HL-60/S4 (cell line): ENCODE results near the gene MYH11.
"Not testable (repeated sequence)": the region's sequence is repeated elsewhere in the genome, so short reads cannot be mapped to it uniquely, and the experiment has no call there.

Experiments
- in situ Hi-C: fragments of 300-500 bp; cut with MboI; formaldehyde crosslinking; loops from 2 replicates; pipeline ENCODE4 v1.14.3; 2022; ENCODE audit warnings: low sequenced_read_pairs

MYH11 gene

DNA sequence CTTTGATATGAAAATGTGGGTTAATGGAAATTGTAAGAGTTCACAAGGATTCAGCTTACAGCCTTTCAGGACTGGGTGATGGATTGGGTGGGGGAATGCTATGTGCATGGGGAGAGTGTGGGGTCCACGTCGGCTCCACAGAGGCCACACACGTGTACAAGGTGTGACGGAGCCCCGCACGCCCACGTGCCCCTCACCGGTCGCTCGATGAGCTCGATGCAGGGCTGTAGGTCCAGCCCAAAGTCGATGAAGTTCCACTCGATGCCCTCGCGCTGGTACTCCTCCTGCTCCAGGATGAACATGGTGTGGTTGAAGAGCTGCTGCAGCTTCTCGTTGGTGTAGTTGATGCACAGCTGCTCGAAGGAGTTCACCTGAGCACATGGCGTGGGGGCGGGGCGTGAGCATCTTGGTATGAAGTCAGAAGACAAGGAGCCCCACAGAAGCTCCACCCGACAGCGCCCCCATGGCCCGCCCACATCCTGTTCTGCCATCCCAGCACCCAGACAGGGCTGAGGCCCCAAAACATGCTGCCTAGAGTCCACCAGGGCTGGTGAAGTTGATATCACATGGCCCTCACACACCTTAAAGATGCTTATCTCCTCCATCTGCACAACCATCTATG is 99.1 kb downstream of the MYH11 start:
- in situ Hi-C loops = loop anchor here (25.0 kb wide), 1 partner anchor 380 kb away; no protein-coding TSS in a partner anchor

DNA sequence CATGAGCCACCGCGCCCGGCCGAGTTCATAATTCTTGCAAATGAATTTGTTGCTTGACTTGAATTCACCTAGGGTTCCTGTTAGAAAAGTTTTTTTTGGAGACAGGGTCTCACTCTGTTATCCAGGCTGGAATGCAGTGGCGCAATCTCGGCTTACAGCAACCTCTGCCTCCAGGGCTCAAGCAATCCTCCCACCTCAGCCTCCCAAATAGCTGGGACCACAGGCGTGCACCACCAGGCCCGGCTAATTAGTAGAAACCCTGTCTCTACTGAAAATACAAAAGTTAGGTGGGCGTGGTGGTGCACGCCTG is 99.8 kb downstream of the MYH11 start:
- in situ Hi-C loops = loop anchor here (25.0 kb wide), 1 partner anchor 380 kb away; no protein-coding TSS in a partner anchor

DNA sequence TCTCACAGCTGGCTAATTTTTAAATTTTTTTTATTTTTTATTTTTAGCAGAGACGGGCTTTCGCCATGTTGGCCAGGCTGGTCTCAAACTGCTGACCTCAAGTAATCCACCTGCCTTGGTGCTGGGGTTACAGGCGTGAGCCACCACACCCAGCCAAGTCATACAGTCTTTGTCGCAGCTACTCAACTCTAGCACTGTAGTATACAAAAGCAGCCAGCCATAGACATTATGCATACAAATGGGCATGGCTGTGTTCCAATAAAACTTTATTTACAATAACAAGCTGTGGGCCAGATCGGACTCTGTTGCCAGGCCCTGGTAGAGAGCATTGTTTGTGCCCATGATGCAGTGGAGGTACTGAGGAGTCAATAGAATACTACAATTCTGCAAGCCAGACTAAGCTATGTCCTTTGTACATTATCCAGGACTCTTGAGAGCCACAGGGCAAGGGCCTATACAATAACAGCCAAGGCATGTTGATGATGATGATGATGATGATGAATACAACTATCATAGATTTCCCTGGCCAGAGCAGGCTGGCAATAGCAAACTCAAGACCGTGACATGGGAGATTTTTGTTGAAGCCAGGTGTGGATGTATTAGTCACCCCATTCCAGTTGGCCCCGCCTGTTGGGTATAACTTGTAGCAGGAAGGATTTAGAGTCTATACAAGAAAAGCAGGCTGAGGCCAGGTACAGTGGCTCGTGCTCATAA is 101.8 kb downstream of the MYH11 start:
- in situ Hi-C loops = loop anchor here (25.0 kb wide), 1 partner anchor 382 kb away; no protein-coding TSS in a partner anchor

DNA sequence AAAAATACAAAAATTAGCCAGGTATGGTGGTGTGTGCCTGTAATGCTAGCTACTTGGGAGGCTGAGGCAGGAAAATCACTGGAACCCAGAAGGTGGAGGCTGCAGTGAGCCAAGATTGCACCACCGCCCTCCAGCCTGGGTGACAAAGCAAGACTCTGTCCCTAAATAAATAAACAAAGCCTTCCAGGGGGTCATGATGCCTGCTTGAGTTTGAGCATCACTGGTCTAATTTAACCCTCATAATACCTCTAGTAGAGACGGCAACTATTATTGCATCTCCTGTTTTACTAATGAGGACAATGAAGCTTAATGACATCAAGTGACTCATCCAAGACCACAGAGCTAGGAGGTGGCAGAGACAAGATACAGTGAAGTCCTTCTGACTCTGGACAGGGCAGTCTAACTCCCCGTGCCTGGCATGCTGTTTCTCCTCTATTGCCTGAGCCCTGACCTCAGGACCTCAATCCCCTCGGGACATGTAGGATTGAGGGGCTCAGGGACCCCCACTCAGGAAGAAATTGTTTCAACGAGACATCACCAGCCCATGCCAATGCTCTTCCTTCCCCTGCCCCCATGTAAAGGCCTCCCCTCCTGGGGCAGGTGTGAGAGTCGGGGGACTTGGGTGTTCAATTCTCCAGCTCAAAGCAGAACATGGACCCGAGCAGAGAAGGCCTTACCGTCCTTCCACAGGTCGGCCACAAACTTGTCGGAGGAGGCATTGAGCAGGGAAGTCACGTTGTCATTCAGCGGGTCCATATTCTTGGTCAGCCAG is 103.9 kb downstream of the MYH11 start:
- in situ Hi-C loops = loop anchor here (25.0 kb wide), 1 partner anchor 384 kb away; no protein-coding TSS in a partner anchor

DNA sequence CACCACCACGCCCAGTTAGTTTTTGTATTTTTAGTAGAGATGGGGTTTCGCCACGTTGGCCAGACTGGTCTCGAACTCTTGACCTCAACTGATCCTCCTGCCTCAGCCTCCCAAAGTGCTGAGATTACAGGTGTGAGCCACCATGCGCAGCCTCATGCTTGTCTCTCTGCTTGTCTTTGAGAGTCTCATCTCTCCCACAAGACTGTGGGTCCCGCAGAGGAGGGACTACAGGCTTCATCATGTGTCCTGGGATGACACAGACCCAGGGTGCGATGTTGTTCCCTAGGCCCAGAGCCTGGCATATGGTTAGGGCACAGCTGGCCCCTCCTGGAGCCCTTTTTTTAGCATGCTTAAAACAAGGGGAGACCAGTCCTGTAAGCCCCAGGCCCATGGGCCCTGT is 104.9 kb downstream of the MYH11 start:
- in situ Hi-C loops = loop anchor here (25.0 kb wide), 1 partner anchor 385 kb away; no protein-coding TSS in a partner anchor

DNA sequence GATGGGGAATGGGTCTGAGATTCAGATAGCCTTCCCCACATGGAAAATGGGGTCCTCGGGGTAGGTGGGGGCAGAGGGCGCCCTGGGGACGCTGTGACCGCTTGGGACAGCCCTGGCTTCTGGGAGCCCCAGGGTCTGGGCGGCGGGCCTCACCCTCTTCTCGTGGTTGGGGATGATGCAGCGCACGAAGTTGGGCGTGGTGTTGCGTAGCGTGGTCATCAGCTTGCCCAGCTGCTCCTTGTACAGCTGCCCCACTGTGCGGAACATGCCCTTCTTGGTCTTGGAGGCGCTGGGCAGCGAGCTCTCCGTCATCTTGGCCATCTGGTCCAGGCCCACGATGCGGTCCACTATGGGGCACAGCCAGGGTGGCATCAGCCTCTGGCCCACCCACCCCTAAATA is 106.8 kb downstream of the MYH11 start:
- in situ Hi-C loops = loop anchor here (25.0 kb wide), 1 partner anchor 387 kb away; no protein-coding TSS in a partner anchor

DNA sequence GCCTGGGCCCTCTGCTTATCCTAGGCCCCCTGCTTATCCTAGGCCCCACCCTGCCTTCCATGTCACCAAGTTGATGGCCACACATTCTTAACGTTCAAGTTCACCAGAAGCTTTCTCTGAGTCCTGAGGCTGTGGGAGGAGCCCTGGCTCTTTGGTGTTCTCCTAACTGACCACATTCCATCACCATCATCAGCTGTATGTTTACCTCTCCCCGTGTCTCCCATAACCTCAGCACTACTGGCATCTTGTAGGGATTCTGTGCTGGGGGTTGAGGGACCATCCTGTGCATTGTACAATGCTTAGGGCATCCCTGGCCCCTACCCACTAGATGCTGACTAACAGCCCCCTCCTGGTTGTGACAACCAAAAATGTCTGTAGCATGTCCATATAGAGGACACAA is 107.5 kb downstream of the MYH11 start:
- in situ Hi-C loops = no loop called here

DNA sequence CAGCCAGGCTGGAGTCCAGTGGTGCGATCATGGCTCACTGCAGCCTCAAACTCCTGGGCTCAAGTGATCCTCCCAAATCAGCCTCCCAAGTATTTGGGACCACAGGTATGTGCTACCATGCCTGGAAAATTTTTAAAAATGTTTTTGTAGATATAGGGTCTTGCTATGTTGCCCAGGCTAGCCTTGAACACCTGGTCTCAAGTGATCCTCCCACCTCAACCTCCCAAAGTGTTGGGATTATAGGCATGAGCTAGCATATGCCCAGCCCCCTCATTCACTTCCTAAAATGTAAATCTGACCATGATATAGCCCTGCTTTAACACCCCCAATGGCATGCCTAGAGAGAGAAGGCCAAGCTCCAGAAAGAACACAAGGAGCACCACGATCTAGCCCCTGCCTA is 108.2 kb downstream of the MYH11 start:
- in situ Hi-C loops = no loop called here

DNA sequence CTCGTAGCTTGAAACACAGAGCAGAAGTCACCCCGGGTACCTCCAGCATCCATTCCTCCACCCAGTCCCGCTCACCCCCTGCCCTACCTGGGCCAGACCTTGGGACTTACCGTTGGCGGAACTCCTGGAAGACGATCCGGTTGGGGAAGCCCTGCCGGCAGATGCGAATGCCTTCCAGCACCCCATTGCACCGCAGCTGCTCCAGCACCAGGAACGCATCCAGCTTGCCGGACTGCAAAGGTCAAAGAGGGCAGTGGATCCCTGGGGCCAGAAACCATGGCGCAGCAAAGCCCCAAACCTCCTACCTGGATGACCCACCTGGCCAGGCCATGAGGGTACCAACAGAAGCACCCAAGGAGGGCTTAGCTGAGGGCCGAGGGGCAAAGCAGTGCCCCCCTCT is 108.9 kb downstream of the MYH11 start:
- in situ Hi-C loops = no loop called here

DNA sequence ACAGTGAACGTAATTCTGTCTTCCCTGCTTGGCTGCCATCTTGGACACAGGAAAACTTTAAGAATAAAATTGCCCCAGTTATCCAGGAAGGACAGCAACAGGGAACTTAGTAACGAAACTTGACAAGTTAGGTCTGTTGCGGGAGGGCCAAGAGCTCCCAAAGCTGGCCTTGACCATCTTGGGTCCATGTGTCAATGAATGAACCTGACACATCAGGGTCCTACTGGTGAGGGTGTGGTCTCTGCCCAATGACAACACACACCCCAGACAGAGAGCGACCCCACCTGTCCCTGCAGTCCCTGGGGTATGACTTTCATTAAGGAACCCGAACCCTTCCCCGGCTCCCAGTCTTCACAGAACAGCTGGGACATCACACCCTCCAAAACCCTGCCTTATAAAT is 110.5 kb downstream of the MYH11 start:
- in situ Hi-C loops = no loop called here

DNA sequence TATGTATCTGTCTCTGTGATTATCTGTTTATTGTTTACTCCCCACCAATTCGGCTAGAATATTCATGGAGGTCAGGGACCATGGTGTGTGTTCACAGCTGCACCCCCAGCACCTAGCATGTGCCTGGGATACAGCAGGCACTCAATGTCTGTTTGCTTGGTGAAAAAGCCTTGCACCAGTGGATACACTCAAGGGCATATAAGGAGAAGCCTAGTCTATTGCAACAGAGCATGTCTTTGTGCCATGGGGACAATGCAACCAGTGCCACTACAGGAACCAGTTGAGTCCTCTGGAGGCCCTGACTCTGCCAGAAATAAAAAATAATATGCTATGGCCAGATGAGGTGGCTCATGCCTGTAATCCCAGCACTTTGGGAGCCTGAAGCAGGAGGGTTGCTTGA is 113.2 kb downstream of the MYH11 start:
- in situ Hi-C loops = no loop called here

DNA sequence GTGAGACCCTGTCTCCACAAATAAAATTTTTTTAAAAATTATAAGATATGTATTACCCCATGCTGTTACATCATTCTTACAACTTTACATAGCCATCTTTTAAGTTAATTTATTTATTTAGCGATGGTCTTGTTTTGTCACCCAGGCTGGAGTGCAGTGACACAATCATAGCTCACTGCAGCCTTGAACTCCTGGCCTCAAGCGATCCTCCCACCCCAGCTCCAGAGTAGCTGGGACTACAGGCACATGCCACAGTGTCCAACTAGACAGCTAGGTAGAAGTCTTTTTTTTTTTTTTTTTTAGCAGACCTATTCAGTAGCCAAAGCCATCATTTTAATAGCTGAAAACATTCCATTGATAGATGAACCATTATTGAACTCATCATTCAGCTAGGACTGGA is 114.1 kb downstream of the MYH11 start:
- in situ Hi-C loops = no loop called here

DNA sequence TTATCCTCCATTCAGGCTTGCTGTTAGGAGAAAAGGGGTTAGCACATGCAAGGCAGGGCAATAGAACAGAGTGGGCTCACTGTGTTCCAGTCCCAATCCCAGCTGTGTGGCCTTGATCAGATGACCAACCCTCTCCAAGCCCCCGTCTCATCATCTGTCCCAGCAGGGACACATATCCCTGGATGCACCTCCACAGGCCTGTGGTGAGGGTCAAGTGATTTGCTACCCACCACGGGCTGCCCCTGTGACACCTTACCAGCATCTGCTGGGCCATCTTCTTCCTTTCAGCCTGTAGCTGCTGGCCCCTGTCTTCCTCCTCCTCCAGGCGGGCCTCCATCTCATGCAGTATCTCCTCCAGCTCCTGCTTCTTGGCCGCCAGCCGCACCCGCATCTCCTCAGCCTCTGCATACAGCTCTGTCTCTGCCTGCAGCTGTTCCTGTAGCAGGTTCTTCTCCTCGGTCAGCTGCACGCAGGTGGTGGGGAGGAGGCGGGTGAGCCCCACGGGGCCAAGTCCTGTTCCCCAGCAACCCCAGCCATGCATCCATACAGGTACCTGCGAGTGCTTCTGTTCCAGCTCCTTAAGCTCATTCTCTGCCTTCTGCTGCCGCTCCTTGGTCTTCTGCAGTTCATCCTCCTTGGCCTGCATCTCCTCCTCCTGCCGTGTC is 115.5 kb downstream of the MYH11 start:
- in situ Hi-C loops = no loop called here

DNA sequence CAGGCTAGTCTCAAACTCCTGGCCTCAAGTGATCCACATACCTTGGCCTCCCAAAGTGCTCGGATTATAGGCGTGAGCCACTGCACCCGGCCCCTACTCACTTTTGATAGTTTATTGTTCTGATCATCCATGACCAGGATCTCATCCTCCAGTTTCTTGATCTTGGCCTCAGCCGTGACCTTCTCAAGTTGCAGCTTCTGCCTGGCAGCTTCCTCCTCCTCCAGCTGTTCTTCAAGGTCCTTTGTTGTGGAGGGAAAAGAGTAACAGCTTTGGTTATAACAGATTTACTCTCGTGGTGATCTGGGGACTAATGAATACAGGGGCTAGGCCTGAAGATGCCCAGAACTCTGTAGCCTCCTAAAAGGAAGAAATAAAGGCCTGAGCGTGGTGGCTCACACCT is 116.9 kb downstream of the MYH11 start:
- in situ Hi-C loops = no loop called here

DNA sequence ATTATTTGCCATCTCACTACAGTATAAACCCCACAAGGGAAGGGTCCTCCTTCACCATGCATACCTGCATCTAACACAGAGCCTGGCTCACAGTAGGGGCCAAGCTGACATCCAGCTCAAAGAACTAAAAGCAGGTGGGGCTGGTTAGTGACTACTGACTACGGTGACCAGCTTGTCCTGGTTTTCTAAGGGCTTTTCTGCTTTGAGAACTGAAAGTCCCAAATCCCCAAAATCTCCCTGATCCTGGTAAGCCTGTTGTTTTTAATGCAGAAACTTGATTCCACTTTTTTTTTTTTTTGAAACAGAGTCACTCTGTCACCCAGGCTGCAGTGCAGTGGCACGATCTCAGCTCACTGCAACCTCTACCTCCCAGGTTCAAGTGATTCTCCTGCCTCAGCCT is 117.4 kb downstream of the MYH11 start:
- in situ Hi-C loops = no loop called here

DNA sequence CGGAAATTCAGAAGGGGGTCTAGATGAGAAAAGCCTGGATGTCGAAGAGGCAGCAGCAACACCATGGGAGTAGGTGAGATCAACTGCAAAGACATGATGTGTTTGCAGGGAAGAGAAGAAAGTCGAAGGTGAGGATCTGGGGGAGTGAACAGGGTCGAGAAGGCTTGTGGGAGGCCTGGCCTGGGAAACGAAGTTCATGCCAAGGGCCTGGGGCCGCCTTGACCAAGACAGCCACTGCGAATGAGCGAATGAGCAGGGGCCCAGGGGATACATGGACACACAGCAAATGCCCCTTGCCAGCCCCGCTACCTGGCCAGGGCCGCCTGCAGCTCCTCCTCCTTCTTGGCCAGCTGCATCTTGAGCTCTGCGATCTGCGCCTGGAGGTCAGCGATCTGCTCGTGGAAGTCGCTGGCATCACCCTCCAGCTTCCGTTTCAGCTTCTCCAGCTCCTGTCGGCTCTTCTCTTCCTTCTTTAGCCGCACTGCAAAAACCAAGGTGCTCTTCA is 119.6 kb downstream of the MYH11 start:
- in situ Hi-C loops = no loop called here

DNA sequence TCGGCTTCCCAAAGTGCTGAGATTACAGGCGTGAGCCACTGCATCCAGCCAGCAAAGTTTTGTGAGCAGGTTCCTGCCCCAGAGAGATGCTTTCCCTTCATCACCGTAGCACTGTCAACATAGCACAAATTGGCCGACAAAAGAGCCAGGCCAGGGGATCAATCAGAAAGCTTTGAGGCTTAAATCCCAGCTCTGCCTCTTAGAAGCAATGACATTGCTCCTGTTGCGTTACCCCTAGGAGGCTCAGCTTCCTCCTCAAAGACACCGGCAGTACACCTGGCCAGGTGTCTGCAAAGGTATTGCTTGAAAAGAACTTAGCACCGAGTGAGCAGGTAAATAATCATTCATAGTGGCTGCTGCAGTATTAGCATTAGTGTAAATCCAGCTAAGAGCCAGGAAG is 120.3 kb downstream of the MYH11 start:
- in situ Hi-C loops = no loop called here

DNA sequence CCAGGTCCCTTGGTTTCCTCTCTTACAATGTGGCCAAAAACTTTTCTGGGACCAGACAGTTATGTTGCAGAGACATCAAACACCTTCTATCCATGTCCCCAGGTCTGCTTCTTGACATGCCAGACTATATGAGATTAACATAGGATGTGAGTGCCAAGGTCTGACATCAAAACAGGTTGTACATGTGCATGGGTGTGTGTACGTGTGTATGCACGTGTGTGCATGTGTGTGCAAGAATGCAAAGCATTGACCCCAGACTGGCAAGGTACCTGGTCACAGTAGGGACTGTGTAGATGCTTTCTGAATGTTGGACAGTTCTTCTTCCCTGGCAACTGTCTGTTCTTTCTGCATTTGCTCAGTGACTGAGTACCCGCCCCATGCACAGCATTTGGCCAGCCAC is 121.2 kb downstream of the MYH11 start:
- in situ Hi-C loops = no loop called here

DNA sequence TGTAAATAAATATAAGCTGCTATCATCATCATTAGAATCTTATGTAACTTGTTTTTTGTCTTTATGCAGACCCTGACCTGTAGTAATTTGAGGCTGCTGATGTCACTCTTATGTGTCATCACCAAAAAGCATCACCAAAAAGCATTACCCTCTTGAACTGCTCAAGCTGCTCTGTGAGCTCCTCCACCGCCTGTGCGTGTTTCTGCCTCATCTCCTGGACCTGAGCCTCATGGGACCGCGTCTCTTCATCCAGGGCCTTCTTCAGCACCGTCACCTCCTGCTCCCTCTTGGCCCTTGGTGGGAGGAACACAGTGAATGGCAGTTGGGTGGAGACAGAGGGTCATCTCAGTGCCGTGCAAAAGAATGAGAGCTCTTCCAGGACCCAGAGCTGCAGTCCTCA is 124.4 kb downstream of the MYH11 start:
- in situ Hi-C loops = no loop called here

DNA sequence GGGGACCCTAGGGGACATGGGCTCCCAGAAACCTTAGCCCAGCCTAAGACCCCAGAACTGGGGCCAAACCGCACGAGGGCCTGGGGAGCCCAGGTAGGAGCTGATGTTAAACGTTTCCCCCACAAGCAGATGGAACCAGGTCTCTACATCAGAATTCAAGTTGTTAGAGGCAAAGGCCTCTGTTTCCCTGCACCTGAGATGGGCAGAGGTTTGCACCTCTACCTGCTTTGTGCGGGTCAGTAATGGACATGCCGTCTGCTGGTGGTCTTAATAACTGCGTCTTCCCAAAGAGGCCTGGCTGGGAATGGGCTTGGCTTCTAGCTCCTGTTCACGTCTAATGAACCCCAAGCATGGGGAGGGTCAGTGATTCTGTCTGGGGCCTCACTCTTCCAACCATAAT is 127.7 kb downstream of the MYH11 start:
- in situ Hi-C loops = no loop called here

DNA sequence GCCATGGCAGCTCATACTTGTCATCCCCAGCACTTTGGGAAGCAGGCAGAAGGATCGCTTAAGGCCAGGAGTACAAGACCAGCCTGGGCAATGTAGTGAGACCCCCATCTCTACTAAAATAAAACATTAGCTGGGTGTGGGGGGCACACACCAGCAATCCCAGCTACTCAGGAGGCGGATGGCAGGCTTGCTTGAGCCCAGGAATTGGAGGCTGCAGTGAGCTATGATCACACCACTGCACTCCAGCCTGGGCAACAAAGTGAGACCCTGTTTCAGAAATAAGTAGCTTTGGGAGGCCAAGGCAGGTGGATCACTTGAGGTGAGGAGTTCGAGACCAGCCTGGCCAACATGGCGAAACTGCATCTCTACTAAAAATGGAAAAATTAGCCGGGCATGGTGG is 129.1 kb downstream of the MYH11 start:
- in situ Hi-C loops = not testable (repeated sequence)
